ENCODE results near the gene FAM240A.

GRCh38 chr3:46665763-46666452, 53.6 kb downstream of the FAM240A start:
- no peak for TF ChIP-seq REST (IDR thresholded peaks at IDR 0.05; ENCODE audit: insufficient read depth in 1 of 2, low read depth in 2 of 2, low read length in 2 of 2)
- no peak for TF ChIP-seq SIN3A (IDR thresholded peaks at IDR 0.05; ENCODE audit: borderline replicate concordance, insufficient read depth, low read length)
- TF ChIP-seq POLR2AphosphoS5 (IDR thresholded peaks at IDR 0.05; ENCODE audit: low read depth, low read length), result no peak
